ENCODE measurements around the gene SCGN.

The SCGN gene

GRCh38 chr6:25652007-25652515 is at the start of gene SCGN:
Gene SCGN, plus strand, starts transcription at chr6:25652215. Its CDS starts 189 bp downstream, at chr6:25652404.
- TF ChIP-seq CTCF (conservative IDR thresholded peaks at IDR 0.05): no peak
- H3K27ac ChIP-seq: peak within 1 kb of the TSS; percentile 84

GRCh38 chr6:25602674-25602982 is 49.4 kb upstream of the SCGN start:
- peak; percentile 44 for TF ChIP-seq CTCF (conservative IDR thresholded peaks at IDR 0.05)
- H3K27ac ChIP-seq: peak overlapping the region; percentile 78

- TF ChIP-seq CTCF (conservative IDR thresholded peaks at IDR 0.05): no peak
- H3K27ac ChIP-seq: peak overlapping the region; percentile 78; the same call in 1 of the 2 replicates
Observed at GRCh38 chr6:25603251-25603650, 48.8 kb upstream of the SCGN start.

GRCh38 chr6:25606151-25606550 is 45.9 kb upstream of the SCGN start:
- H3K27ac ChIP-seq: no peak overlapping the region
- TF ChIP-seq CTCF (conservative IDR thresholded peaks at IDR 0.05): no peak

GRCh38 chr6:25608558-25609174 is 43.3 kb upstream of the SCGN start:
- H3K27ac ChIP-seq: no peak overlapping the region
- no peak for TF ChIP-seq CTCF (conservative IDR thresholded peaks at IDR 0.05)

GRCh38 chr6:25612666-25613065 is 39.3 kb upstream of the SCGN start:
- H3K27ac ChIP-seq: no peak overlapping the region
- no peak for TF ChIP-seq CTCF (conservative IDR thresholded peaks at IDR 0.05)

GRCh38 chr6:25613415-25613814 is 38.6 kb upstream of the SCGN start:
- no peak for TF ChIP-seq CTCF (conservative IDR thresholded peaks at IDR 0.05)

More at GRCh38 chr6:25613415-25613814, 38.6 kb upstream of the SCGN start:
- no peak overlapping the region for H3K27ac ChIP-seq

All from VCaP (cell line).